ENCODE data around the gene SYPL1.
A peak's percentile ranks its signal among the peaks of the same experiment; 100 is the strongest.

Gene SYPL1

GRCh38 chr7:106064771-106065574 lies 47.1 kb downstream of the SYPL1 start:
- no peak for DNase-seq

DNA sequence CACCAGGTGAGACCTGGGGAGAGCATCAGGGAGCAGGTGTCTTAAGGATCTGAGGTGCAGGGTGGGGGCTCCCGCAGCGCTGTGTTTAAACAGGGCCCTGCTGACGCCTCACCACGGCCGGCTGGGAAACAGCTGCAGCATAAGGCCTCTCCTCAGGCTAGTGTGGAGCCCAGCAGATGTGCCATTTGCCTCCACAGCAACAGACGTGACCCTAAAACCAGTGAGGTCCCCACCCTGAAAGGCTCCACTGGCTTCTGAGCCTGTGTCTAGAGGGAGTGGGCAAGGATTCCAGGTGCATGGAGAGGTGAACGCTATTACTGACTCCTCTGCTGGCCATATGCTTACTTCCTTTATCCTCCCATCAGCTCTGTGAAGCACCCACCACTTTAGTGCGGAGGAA lies 47.8 kb downstream of the SYPL1 start:
- DNase-seq = peak; percentile 40

- DNase-seq = no peak
These were observed 48.4 kb downstream of the SYPL1 start for GRCh38 chr7:106063692-106064091.

- DNase-seq = no peak
These were observed 49.1 kb downstream of the SYPL1 start for GRCh38 chr7:106063024-106063423.

- no peak for DNase-seq
These were observed 49.6 kb downstream of the SYPL1 start for GRCh38 chr7:106062521-106062931.

- no peak for DNase-seq
These were observed 50.1 kb downstream of the SYPL1 start for GRCh38 chr7:106062006-106062405.

- DNase-seq = no peak
These were observed 50.7 kb downstream of the SYPL1 start for GRCh38 chr7:106061301-106061979.

GRCh38 chr7:106060394-106060920 lies 51.7 kb downstream of the SYPL1 start:
- DNase-seq = no peak

- no peak for DNase-seq
These were observed 52.6 kb downstream of the SYPL1 start for GRCh38 chr7:106059556-106059955.

DNA sequence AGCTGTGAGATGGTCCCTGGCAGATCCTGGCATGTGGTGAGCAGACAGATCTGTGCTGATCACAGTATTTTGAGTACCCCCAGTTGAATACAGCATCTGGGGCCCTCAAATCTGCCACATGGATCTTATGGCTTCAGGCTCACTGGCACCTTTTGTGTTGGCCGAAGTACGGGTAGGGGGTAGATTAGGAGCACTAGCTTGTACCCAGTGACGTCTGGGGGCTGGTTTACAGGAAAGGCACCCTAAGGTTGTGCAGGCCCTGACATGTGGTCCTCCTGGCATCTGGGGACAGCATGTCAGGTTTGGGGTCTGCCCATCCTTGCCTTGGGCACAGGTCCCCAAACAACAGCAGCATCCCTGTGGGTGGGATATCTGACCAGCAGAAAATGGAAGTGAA lies 53.2 kb downstream of the SYPL1 start:
- DNase-seq = no peak

DNA sequence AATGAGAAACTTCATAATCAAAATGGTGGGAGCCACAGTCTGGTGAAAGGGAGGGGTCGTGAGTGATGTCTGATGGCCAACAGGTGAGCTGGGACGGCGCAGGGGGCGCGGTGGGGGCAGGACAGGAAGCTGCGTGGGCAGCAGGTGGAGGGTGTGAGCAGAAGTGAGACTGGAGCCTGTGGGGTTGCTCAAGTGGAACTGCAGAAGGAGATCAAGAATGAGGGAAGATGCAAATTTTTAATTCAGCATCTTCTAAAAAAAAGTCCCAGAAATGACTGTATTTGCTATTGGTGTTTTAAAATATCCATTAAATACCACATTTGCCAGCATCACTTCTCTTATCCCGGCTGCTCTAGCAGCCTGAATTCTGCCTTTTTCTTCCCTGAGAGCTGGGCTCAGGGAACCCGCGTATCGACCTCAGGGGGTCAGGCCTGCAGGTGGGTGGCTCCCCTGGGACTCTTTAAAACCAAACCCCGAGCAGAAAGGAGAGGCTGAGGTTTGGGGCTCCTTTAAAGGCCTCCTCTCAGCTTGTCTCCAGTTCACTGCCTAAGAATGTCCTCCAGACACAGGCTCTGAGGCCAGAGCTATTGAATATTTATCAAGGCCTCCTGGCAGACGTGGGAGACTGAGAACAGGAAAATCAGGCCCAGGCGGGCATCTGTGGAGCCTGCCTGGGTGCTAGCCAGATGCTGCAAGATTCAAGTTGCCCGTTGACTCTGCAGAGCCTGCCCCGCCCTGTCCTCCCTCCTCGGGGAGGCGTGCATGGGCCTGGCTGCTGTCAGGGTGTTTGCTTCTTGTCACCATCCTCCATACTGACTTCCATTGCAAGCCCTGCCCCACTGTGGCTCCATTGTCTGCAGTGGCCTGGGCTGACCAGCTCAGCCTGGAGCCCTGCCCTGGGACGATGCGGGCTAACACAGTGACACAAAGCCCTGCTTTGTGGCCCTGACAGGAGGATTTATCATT lies 53.9 kb downstream of the SYPL1 start:
- DNase-seq = peak; percentile 48

DNA sequence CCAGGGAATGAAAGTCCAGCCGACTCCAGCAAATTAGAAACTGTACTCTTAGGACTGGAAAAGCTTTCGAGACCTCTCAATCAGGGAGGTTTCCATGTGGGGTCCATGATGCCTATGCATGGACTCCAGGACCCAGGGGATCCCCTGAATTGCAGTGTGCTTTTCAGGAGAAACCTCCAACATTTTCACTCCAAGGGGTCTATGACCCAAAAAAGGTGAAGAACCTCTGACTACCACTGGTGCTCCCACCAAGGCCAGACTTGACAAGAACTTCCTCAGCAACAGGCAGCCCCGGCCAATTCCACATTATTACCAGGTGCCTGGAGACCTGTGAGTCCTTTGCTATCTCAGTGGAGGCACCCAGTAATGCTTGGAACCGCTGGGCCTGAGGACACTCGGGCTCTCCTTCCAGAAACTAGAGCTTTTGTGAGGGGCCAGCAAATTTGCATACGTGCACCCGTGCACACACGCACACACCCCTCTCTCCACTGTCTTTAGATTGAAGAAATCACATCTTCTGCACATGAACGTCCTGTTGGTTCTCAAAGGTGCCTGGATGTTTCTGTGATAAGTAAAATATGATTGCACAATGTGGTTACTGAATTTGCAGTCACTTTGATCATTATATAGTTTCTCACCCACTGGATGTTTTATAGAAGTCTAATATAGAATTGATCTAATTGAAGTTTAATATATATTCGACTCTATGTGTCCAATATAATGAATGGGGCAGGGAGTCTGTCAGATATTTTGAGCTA lies 54.7 kb downstream of the SYPL1 start:
- no peak for DNase-seq

DNA sequence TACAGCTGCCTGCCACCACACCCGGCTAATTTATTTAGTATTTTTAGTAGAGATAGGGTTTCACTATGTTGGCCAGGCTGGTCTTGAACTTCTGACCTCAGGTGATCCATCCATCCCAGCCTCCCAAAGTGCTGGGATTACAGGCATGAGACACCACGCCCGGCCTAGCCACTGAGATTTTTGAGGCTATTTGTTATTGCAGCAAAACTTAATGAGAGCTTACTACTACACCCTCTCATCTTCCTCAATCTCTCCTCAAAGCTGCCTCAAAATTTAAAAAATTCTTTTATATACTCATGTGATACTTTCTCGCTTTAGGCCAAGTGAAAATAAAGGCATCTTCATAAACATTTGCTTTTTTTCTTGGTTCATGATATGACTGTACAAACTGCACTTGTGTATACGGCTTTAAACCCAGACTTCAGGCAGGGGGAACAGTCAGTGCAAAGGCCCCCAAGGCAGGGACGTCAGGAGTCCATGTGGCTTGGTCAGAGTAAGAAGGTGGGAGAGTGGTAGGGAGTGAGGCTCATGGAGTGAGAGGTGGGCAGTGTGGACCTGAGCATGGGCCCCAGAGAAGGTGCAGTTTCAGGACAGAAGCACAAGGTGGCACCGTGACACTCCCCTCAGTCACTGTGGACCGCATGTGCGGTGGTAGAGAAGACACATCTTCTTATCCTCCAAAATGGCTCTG lies 55.5 kb downstream of the SYPL1 start:
- no peak for DNase-seq

GRCh38 chr7:106054971-106055532 lies 57.1 kb downstream of the SYPL1 start:
- peak; percentile 82 for DNase-seq

GRCh38 chr7:106054156-106054910 lies 57.8 kb downstream of the SYPL1 start:
- no peak for DNase-seq

DNA sequence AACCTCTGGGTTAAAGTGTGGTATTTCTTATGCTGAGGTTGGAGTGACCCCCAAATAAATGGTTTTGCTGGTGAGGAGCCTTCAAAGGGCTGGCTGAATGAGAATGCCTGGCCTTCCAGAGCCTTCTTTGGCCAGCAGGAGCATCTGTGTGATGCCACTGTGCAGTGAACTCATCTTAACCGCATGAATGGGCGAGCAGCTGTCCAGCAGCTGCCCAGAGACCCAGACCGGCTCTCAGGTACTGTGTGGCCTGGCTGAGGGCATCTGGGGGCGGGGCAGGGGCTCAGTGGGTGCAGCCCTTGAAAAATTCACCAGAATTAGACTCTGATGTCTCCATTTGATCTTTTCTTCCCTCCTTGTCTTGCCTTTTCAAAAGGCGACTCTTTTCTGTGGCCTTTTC lies 59.0 kb downstream of the SYPL1 start:
- DNase-seq = no peak

GRCh38 chr7:106052681-106053080 lies 59.4 kb downstream of the SYPL1 start:
- DNase-seq = no peak

DNA sequence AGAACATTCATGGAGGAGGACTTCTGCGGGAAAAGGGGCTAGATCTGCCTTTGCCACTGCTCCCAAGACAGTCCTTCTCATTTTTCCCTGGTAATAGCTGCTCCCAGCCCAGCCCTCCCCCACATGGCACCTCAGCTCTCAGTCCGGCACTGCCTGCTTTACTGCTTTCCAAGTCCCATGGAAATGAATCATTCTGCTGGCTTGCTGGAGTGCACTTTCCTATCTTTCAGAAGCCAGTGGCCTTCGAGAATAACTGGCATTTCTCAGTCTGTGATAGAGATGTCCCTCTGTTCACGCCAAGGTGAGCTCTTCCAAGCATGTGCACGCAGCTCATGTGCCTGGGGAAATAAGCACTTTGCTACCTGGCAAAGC lies 61.4 kb downstream of the SYPL1 start:
- no peak for DNase-seq

GRCh38 chr7:106050002-106050745 lies 61.9 kb downstream of the SYPL1 start:
- no peak for DNase-seq
